ENCODE data around the gene UPF3B. TPM values are rescaled to one million over a fixed set of nuclear protein-coding genes. Genes with fewer than 3 reads are reported as not detected.

Gene UPF3B
- total RNA-seq, 2 donors from 2014 or later, result 1.1 to 2.3 TPM

- Histone ChIP-seq H3K27me3 (no peaks in the 10 kb centered on the region), H3K27ac (no peak overlapping the region), H3K4me1 (no peaks in the 10 kb centered on the region), H3K9me3 (no peaks in the 10 kb centered on the region), H3K4me3 (peak overlapping the region; percentile 14 to 32), H3K36me3 (no peaks in the 10 kb centered on the region)
- DNase-seq (ENCODE audit: low spot score), result no peak
- TF ChIP-seq, protein P1, sequence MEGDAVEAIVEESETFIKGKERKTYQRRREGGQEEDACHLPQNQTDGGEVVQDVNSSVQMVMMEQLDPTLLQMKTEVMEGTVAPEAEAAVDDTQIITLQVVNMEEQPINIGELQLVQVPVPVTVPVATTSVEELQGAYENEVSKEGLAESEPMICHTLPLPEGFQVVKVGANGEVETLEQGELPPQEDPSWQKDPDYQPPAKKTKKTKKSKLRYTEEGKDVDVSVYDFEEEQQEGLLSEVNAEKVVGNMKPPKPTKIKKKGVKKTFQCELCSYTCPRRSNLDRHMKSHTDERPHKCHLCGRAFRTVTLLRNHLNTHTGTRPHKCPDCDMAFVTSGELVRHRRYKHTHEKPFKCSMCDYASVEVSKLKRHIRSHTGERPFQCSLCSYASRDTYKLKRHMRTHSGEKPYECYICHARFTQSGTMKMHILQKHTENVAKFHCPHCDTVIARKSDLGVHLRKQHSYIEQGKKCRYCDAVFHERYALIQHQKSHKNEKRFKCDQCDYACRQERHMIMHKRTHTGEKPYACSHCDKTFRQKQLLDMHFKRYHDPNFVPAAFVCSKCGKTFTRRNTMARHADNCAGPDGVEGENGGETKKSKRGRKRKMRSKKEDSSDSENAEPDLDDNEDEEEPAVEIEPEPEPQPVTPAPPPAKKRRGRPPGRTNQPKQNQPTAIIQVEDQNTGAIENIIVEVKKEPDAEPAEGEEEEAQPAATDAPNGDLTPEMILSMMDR (IDR thresholded peaks at IDR 0.05), result peak; percentile 18 to 56
Measured at GRCh38 chrX:119887721-119888425, 35.1 kb upstream of the UPF3B start.

GRCh38 chrX:119885554-119886428, 33.0 kb upstream of the UPF3B start:
- no peak for DNase-seq (ENCODE audit: low spot score)
- Histone ChIP-seq H3K36me3 (no peaks in the 10 kb centered on the region), H3K27me3 (no peaks in the 10 kb centered on the region), H3K4me3 (no peak overlapping the region), H3K4me1 (no peaks in the 10 kb centered on the region), H3K27ac (no peak overlapping the region), H3K9me3 (no peaks in the 10 kb centered on the region)
- TF ChIP-seq, protein P1 (IDR thresholded peaks at IDR 0.05), result no peak

GRCh38 chrX:119880552-119881437, 28.0 kb upstream of the UPF3B start:
- TF ChIP-seq, protein P1 (IDR thresholded peaks at IDR 0.05), result peak in 1 of 2 donors; percentile 59
- DNase-seq (ENCODE audit: low spot score), result no peak
- Histone ChIP-seq H3K27ac (no peak overlapping the region), H3K4me3 (no peak overlapping the region), H3K27me3 (no peaks in the 10 kb centered on the region), H3K36me3 (peaks cover 8% of the 10 kb centered on the region), H3K4me1 (no peaks in the 10 kb centered on the region), H3K9me3 (no peaks in the 10 kb centered on the region)

DNA sequence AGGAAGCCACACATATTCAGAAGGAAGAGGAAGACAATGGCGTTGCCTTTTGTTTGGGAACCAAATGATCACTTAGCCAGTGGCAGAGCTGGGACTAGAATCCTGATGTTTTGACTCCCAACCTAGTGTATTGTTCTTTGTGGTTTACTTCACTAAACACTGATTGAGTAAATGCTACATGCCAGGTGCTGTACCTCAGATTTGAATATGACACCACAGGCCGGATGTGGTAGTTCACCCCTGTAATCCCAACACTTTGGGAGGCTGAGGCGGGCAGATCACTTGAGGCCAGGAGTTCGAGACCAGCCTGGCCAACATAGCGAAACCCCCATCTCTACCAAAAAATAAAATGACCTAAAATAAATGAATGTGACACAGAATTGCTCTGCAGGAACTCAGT, 27.3 kb upstream of the UPF3B start:
- Histone ChIP-seq H3K27me3 (no peaks in the 10 kb centered on the region), H3K36me3 (peaks cover 8% of the 10 kb centered on the region), H3K4me3 (no peak overlapping the region), H3K4me1 (no peaks in the 10 kb centered on the region), H3K27ac (no peak overlapping the region), H3K9me3 (no peaks in the 10 kb centered on the region)
- no peak for DNase-seq (ENCODE audit: low spot score)
- TF ChIP-seq, protein P1 (IDR thresholded peaks at IDR 0.05), result no peak

DNA sequence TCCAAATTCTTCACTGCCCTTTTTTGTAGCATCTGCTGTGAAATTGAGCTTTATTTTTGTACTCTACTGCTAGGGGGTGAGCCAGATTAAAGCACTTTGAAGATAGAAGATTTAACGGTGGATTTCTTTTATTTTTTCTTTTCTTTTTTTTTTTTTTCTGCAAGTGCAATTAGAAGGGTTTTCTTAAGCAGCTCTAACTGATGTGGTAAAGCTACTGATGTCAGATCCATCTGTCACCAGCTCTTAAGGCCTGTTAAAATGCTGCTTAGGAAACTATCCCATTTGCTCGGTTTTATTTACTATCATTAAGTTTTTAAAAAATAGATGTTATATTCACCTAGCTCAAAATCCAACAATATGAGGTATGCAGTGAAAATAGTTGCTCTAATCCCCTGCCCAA, 26.0 kb upstream of the UPF3B start:
- peaks cover 8% of the 10 kb centered on the region for H3K36me3 ChIP-seq
- no peak overlapping the region for H3K4me3 ChIP-seq

More for the DNA sequence above, 26.0 kb upstream of the UPF3B start:
- H3K9me3 ChIP-seq, result no peaks in the 10 kb centered on the region
- TF ChIP-seq, protein P1 (IDR thresholded peaks at IDR 0.05), result no peak
- no peak overlapping the region for H3K27ac ChIP-seq
- no peak for DNase-seq (ENCODE audit: low spot score)
- no peaks in the 10 kb centered on the region for H3K4me1 ChIP-seq
- H3K27me3 ChIP-seq, result no peaks in the 10 kb centered on the region
